Measurements from ENCODE around the gene TTLL4.

GRCh38 chr2:218777276-218777990, 66.8 kb downstream of the TTLL4 start:
- TF ChIP-seq, protein P1, sequence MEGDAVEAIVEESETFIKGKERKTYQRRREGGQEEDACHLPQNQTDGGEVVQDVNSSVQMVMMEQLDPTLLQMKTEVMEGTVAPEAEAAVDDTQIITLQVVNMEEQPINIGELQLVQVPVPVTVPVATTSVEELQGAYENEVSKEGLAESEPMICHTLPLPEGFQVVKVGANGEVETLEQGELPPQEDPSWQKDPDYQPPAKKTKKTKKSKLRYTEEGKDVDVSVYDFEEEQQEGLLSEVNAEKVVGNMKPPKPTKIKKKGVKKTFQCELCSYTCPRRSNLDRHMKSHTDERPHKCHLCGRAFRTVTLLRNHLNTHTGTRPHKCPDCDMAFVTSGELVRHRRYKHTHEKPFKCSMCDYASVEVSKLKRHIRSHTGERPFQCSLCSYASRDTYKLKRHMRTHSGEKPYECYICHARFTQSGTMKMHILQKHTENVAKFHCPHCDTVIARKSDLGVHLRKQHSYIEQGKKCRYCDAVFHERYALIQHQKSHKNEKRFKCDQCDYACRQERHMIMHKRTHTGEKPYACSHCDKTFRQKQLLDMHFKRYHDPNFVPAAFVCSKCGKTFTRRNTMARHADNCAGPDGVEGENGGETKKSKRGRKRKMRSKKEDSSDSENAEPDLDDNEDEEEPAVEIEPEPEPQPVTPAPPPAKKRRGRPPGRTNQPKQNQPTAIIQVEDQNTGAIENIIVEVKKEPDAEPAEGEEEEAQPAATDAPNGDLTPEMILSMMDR (IDR thresholded peaks at IDR 0.05) = no peak
- no peak for TF ChIP-seq POLR2A (IDR thresholded peaks at IDR 0.05)
